Tibial nerve (tissue), 4 donors: ENCODE data around the gene STYX. TPM values are rescaled to one million over a fixed set of nuclear protein-coding genes. Genes with fewer than 3 reads are reported as not detected.

Experiments used
- DNase-seq, 2 donors: peaks; one replicate each; pipeline ENCODE4 v3.0.0-alpha.2; 2019; ENCODE audit warnings: low spot score in 2 of 2
- H3K27ac ChIP-seq, 4 donors: fragments of 200-600 bp; sonication (generic) in 3 of 4; one replicate each; pipeline ENCODE4 v1.5.1; 2017 to 2019; ENCODE audit warnings: mild to moderate bottlenecking in 1 of 4
- H3K27me3 ChIP-seq, 2 donors: fragments of 200-600 bp; sonication (generic) in 1 of 2; one replicate each; pipeline versions ENCODE4 v1.5.1 to v1.6.0; 2017 to 2019
- H3K36me3 ChIP-seq, 3 donors: fragments of 200-600 bp; sonication (generic); one replicate each; pipeline ENCODE4 v1.5.1; 2018 to 2019
- H3K4me1 ChIP-seq, 4 donors: fragments of 200-600 bp; sonication (generic) in 3 of 4; one replicate each; pipeline ENCODE4 v1.5.1; 2017 to 2019
- H3K4me3 ChIP-seq, 4 donors: fragments of 200-600 bp; sonication (generic) in 3 of 4; one replicate each; pipeline ENCODE4 v1.5.1; 2017 to 2019; ENCODE audit warnings: mild to moderate bottlenecking in 1 of 4, moderate library complexity in 1 of 4
- H3K9me3 ChIP-seq, 4 donors: fragments of 200-600 bp; sonication (generic) in 3 of 4; one replicate each; pipeline ENCODE4 v1.5.1; 2017 to 2019
- EP300 ChIP-seq, 2 donors: sonication (generic); formaldehyde crosslinking; IDR thresholded peaks; one replicate each; pipeline ENCODE4 v1.6.1; 2017; ENCODE audit warnings: antibody characterized with exemption in 2 of 2, mild to moderate bottlenecking in 1 of 2
- POLR2A ChIP-seq, 2 donors: fragments of 450-650 bp; IDR thresholded peaks; one replicate each; pipeline ENCODE4 v1.6.1; 2017; ENCODE audit warnings: antibody characterized with exemption in 2 of 2, mild to moderate bottlenecking in 2 of 2, moderate library complexity in 2 of 2
- WGBS, 2 donors: methylation state at CpG; one replicate each; pipeline ENCODE4 v1.1.5; 2018; 5-methylcytosine and 5-hydroxymethylcytosine counted together
- total RNA-seq, 4 donors: library from RNA; depleted of rRNA; stranded (reverse); fragments of >200 nt; gene quantifications; one replicate each; pipeline ENCODE4 v1.1.0, GENCODE V29; 2016
- TF ChIP-seq, protein P1 (sequence below), 5 experiments: fragments of 200-600 bp in 3 of 5; fragments of 450-650 bp in 2 of 5; sonication (generic) in 3 of 5; IDR thresholded peaks; one replicate each; pipeline ENCODE4 v1.5.1; 2016 to 2019; ENCODE audit warnings: antibody characterized with exemption in 5 of 5, mild to moderate bottlenecking in 3 of 5, moderate library complexity in 2 of 5

STYX gene
- total RNA-seq, 4 donors from 2014 or later: 9.9 to 13.8 (median 11.8) TPM

DNA sequence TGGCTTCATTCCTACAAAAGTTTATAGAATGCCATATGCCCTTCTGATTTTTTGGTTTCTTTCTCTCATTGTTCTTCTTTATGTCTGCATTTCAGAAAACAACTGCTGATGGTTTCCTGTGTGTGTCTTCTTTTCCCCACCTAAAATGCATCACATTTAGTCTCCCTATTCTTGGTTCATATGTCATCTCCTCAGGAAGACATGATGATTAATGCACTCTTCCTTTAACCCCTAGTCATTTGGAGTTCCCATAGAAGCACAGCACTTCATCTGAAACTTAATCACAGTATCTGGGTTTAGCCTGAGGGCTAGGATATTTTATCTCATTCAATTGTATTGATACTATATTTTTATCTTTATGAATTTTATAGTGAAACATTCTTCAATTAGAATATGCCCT, 39.9 kb downstream of the STYX start:
- Histone ChIP-seq H3K4me1 (no peaks in the 10 kb centered on the region), H3K9me3 (no peaks in the 10 kb centered on the region), H3K4me3 (no peak overlapping the region), H3K36me3 (peaks cover 0 to 51% (median 0%) of the 10 kb centered on the region in 3 donors), H3K27me3 (no peaks in the 10 kb centered on the region), H3K27ac (no peak overlapping the region)
- no peak for TF ChIP-seq POLR2A (IDR thresholded peaks at IDR 0.05)
- no peak for TF ChIP-seq EP300 (IDR thresholded peaks at IDR 0.05)
- TF ChIP-seq, protein P1, sequence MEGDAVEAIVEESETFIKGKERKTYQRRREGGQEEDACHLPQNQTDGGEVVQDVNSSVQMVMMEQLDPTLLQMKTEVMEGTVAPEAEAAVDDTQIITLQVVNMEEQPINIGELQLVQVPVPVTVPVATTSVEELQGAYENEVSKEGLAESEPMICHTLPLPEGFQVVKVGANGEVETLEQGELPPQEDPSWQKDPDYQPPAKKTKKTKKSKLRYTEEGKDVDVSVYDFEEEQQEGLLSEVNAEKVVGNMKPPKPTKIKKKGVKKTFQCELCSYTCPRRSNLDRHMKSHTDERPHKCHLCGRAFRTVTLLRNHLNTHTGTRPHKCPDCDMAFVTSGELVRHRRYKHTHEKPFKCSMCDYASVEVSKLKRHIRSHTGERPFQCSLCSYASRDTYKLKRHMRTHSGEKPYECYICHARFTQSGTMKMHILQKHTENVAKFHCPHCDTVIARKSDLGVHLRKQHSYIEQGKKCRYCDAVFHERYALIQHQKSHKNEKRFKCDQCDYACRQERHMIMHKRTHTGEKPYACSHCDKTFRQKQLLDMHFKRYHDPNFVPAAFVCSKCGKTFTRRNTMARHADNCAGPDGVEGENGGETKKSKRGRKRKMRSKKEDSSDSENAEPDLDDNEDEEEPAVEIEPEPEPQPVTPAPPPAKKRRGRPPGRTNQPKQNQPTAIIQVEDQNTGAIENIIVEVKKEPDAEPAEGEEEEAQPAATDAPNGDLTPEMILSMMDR (IDR thresholded peaks at IDR 0.05): no peak
- DNase-seq: no peak

DNA sequence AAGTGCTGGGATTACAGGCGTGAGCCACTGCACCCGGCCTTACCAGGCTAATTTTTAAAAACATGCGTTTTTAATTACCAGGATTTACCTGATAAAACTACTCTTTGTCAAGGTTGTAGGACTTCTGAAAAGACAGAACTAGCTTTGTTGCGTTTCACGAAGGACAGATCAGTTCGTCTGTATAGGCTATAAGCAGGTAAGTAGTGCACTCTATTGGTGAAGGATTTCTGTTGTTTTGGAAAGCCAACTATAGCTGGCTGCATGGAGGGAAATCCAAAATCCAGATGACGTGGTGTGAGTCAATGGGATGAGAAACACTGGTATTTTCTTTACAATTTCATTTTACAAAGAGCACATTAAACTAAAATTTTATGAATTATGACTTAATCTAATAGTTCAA, 46.9 kb downstream of the STYX start:
- Histone ChIP-seq H3K27ac (no peak overlapping the region), H3K27me3 (no peaks in the 10 kb centered on the region), H3K4me1 (no peaks in the 10 kb centered on the region), H3K36me3 (peaks cover 0 to 52% (median 0%) of the 10 kb centered on the region in 3 donors), H3K4me3 (no peak overlapping the region), H3K9me3 (no peaks in the 10 kb centered on the region)
- WGBS, 2 donors: 77 to 79% methylated on average over 7 of the region's 7 CpGs
- no peak for TF ChIP-seq POLR2A (IDR thresholded peaks at IDR 0.05)
- TF ChIP-seq, protein P1 (IDR thresholded peaks at IDR 0.05): no peak
- TF ChIP-seq EP300 (IDR thresholded peaks at IDR 0.05): no peak
- DNase-seq: no peak

DNA sequence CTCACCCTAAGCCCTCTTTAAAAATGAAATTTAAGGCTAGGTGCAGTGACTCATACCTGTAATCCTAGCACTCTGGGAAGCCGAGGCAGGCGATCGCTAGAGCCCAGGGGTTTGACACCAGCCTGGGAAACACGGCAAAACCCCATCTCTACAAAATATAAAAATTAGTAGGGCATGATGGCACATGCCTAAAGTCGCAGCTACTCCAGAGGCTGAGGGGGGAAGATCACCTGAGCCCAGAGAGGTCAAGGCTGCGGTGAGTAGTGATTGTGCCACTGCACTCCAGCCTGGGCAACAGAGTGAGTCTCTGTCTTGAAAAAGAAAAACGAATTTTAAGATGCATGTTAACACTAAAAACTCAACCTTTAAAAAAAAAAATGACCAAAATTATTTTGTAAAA, 48.7 kb downstream of the STYX start:
- H3K27ac ChIP-seq: no peak overlapping the region
- H3K36me3 ChIP-seq: peaks cover 0 to 52% (median 0%) of the 10 kb centered on the region in 3 donors
- H3K9me3 ChIP-seq: no peaks in the 10 kb centered on the region
- no peaks in the 10 kb centered on the region for H3K27me3 ChIP-seq
- no peak for DNase-seq
- H3K4me1 ChIP-seq: no peaks in the 10 kb centered on the region
- 91 to 93% methylated on average over 7 of the region's 7 CpGs for WGBS, 2 donors
- TF ChIP-seq POLR2A (IDR thresholded peaks at IDR 0.05) (no peak), EP300 (IDR thresholded peaks at IDR 0.05) (no peak)
- TF ChIP-seq, protein P1 (IDR thresholded peaks at IDR 0.05): no peak
- no peak overlapping the region for H3K4me3 ChIP-seq

DNA sequence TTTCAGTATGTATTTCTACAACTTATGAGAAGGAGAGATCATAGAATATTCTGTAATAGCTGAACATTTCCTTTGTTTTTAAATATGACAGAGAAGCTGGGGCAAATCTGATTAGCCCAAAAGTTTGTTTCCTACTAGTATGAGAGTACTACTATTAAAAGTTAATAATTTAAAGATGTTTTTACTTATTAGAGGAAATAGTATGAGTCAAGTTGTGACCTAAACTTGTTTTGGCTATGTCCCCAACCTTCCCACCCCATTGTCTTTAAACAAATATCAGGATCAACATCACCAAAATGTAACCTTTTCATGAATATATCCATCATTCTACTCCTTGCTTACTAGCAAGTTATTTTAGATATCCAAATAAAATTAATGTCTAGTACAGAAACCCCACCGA, 50.9 kb downstream of the STYX start:
- Histone ChIP-seq H3K4me1 (no peaks in the 10 kb centered on the region), H3K9me3 (no peaks in the 10 kb centered on the region), H3K36me3 (peaks cover 0 to 37% (median 0%) of the 10 kb centered on the region in 3 donors), H3K27ac (no peak overlapping the region), H3K4me3 (no peak overlapping the region), H3K27me3 (no peaks in the 10 kb centered on the region)
- TF ChIP-seq, protein P1 (IDR thresholded peaks at IDR 0.05): no peak
- TF ChIP-seq EP300 (IDR thresholded peaks at IDR 0.05) (no peak), POLR2A (IDR thresholded peaks at IDR 0.05) (no peak)
- no peak for DNase-seq
- WGBS, 2 donors: 89 to 95% methylated on average over 1 of the region's 1 CpG

DNA sequence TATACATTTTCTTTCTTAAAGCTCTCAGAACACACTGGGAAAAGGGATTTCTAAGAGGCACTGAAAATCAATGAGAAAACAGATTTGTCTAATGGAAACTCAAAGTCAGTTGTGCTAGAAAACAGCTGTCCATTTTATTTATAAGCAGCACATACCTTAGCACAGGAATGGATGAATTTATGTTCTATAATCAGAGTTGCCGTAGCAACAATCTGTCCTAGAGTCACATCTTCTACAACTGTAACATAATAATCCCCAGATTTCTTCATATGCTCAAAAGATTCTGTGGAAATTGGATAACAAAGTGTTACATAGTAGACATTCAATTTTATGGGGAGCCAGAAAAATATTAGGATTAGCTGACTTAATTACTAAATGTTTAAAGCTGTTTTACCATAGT, 51.7 kb downstream of the STYX start:
- H3K36me3 ChIP-seq: peaks cover 0 to 30% (median 0%) of the 10 kb centered on the region in 3 donors
- TF ChIP-seq EP300 (IDR thresholded peaks at IDR 0.05): no peak
- no peak for TF ChIP-seq POLR2A (IDR thresholded peaks at IDR 0.05)
- TF ChIP-seq, protein P1 (IDR thresholded peaks at IDR 0.05): no peak
- no peak overlapping the region for H3K27ac ChIP-seq
- H3K27me3 ChIP-seq: no peaks in the 10 kb centered on the region
- no peak for DNase-seq
- H3K4me3 ChIP-seq: no peak overlapping the region
- H3K4me1 ChIP-seq: no peaks in the 10 kb centered on the region
- WGBS, 2 donors: 95 to 96% methylated on average over 1 of the region's 1 CpG
- H3K9me3 ChIP-seq: no peaks in the 10 kb centered on the region
